Tibial nerve (tissue), 4 donors: ENCODE measurements around the gene CFAP46.

Experiments used
- EP300 ChIP-seq, 2 donors: sonication (generic); formaldehyde crosslinking; IDR thresholded peaks; one replicate each; pipeline ENCODE4 v1.6.1; 2017; ENCODE audit warnings: antibody characterized with exemption in 2 of 2, mild to moderate bottlenecking in 1 of 2
- TF ChIP-seq, protein P1 (sequence below), 5 experiments: fragments of 200-600 bp in 3 of 5; fragments of 450-650 bp in 2 of 5; sonication (generic) in 3 of 5; IDR thresholded peaks; one replicate each; pipeline ENCODE4 v1.5.1; 2016 to 2019; ENCODE audit warnings: antibody characterized with exemption in 5 of 5, mild to moderate bottlenecking in 3 of 5, moderate library complexity in 2 of 5

DNA sequence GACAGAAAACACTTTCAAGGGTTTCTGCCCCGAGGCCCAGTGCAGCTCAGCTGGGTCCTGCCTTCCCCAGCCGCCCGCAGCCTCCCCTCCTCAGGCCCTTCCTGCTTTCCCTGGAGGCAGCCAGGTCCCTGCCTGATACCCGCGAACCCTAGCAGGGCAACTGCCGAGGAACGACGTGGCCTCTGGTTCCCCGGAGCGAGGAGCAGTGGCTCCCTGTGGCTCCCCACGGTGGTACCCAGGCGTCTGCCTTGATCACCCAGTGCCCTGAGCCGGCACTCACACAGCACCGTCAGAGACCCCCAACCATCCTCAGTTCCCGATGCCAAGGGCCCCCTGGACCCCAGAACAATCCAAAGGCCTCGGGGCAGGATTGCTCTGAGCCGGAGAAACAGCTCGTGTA, 58.3 kb downstream of the CFAP46 start:
- TF ChIP-seq, protein P1, sequence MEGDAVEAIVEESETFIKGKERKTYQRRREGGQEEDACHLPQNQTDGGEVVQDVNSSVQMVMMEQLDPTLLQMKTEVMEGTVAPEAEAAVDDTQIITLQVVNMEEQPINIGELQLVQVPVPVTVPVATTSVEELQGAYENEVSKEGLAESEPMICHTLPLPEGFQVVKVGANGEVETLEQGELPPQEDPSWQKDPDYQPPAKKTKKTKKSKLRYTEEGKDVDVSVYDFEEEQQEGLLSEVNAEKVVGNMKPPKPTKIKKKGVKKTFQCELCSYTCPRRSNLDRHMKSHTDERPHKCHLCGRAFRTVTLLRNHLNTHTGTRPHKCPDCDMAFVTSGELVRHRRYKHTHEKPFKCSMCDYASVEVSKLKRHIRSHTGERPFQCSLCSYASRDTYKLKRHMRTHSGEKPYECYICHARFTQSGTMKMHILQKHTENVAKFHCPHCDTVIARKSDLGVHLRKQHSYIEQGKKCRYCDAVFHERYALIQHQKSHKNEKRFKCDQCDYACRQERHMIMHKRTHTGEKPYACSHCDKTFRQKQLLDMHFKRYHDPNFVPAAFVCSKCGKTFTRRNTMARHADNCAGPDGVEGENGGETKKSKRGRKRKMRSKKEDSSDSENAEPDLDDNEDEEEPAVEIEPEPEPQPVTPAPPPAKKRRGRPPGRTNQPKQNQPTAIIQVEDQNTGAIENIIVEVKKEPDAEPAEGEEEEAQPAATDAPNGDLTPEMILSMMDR (IDR thresholded peaks at IDR 0.05): no peak
- no peak for TF ChIP-seq EP300 (IDR thresholded peaks at IDR 0.05)
